ENCODE data around the gene MIF4GD. TPM values are rescaled to one million over a fixed set of nuclear protein-coding genes. Genes with fewer than 3 reads are reported as not detected.

MIF4GD gene
- total and polyA plus RNA-seq, 9 of the 15 experiments (the other 6 are each of a cell fraction or from before 2014, with no cell fraction given): 11.8 to 63.8 (median 28.1) TPM

DNA sequence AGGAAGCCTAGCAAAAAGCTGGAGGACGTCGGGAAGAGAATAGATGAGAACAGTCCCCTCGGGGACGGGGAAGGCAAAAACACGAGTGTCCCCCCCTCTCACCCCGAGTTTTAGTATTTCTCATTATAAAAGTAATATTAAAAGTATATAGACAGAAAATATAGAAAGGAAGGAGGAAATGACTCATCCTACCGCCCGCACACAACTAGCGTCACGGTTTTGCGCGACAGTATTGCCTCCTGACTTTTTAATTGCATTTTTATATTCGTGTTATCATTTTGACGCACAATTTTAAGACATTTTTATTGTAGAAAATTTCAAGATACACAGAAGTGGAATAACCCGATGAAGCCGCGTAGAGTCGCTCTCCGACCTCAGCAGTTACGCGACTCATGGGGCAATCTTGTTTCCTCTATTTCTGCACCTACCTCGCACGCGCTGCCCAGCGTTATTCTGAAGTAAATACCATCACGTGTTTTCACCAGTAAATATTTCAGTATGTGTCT is 18.9 kb upstream of the MIF4GD start (continued):
- no peak for TF ChIP-seq CEBPG (CRISPR knock-in tag; IDR thresholded peaks at IDR 0.05)
- peak; percentile 30 to 77; a peak in 3 of 4 replicates for TF ChIP-seq CEBPG (tag; conservative IDR thresholded peaks at IDR 0.05 in 1 of 2, IDR thresholded peaks at IDR 0.05 in 1 of 2)
- no peak for TF ChIP-seq RFX5 (IDR thresholded peaks at IDR 0.05; ENCODE audit: low read depth, low read length)
- no peak for TF ChIP-seq ZNF79 (CRISPR knock-in tag; IDR thresholded peaks at IDR 0.05; ENCODE audit: low read depth)
- no peak for TF ChIP-seq ZNF695 (CRISPR knock-in tag; IDR thresholded peaks at IDR 0.05)
- TF ChIP-seq ELF4 (CRISPR knock-in tag; IDR thresholded peaks at IDR 0.05): no peak
- no peak for TF ChIP-seq MAFG (tag; conservative IDR thresholded peaks at IDR 0.05)
- TF ChIP-seq, protein P1, sequence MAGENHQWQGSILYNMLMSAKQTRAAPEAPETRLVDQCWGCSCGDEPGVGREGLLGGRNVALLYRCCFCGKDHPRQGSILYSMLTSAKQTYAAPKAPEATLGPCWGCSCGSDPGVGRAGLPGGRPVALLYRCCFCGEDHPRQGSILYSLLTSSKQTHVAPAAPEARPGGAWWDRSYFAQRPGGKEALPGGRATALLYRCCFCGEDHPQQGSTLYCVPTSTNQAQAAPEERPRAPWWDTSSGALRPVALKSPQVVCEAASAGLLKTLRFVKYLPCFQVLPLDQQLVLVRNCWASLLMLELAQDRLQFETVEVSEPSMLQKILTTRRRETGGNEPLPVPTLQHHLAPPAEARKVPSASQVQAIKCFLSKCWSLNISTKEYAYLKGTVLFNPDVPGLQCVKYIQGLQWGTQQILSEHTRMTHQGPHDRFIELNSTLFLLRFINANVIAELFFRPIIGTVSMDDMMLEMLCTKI (IDR thresholded peaks at IDR 0.05; ENCODE audit: partially characterized antibody): no peak
- peak; percentile 77 for TF ChIP-seq SMARCE1 (IDR thresholded peaks at IDR 0.05)
- TF ChIP-seq TGIF2 (CRISPR knock-in tag; IDR thresholded peaks at IDR 0.05): no peak
- TF ChIP-seq ZNF830 (CRISPR knock-in tag; IDR thresholded peaks at IDR 0.05): no peak
- TF ChIP-seq L3MBTL2 (IDR thresholded peaks at IDR 0.05): no peak
- TF ChIP-seq, protein P2, sequence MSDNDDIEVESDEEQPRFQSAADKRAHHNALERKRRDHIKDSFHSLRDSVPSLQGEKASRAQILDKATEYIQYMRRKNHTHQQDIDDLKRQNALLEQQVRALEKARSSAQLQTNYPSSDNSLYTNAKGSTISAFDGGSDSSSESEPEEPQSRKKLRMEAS (CRISPR knock-in tag; IDR thresholded peaks at IDR 0.05): no peak
- TF ChIP-seq ZNF551 (CRISPR knock-in tag; IDR thresholded peaks at IDR 0.05): no peak
- no peak for TF ChIP-seq TAF1 (IDR thresholded peaks at IDR 0.05; ENCODE audit: control insufficient read depth, extremely low read depth, insufficient read depth, low read length, severe bottlenecking)
- no peak for TF ChIP-seq ASH1L (IDR thresholded peaks at IDR 0.05; ENCODE audit: borderline replicate concordance, low read depth, partially characterized antibody)
- no peak for TF ChIP-seq ELF1 (tag; IDR thresholded peaks at IDR 0.05)
- no peak for TF ChIP-seq RBM25 (IDR thresholded peaks at IDR 0.05; ENCODE audit: low read depth, low read length, severe bottlenecking)
- peak; percentile 50 to 68; a peak in 1 of 4 replicates for TF ChIP-seq ARNT (IDR thresholded peaks at IDR 0.05)
- no peak for TF ChIP-seq CCAR2 (IDR thresholded peaks at IDR 0.05; ENCODE audit: low read depth, low read length)

All from K562 (cell line).